Adrenal gland (tissue), 19 donors: ENCODE measurements around the gene FBLN7. TPM values are rescaled to one million over a fixed set of nuclear protein-coding genes. Genes with fewer than 3 reads are reported as not detected.

Experiments used
- DNase-seq, 7 donors: peaks; one replicate each; pipeline ENCODE4 v3.0.0-alpha.2; 2019 to 2020
- H3K27ac ChIP-seq, 5 donors: fragments of 200-600 bp; sonication (generic) in 4 of 5; 1 replicate in 3 of 5; 2 replicates in 2 of 5; pipeline versions ENCODE4 v1.5.1 to v1.8.0; 2016 to 2020; ENCODE audit warnings: mild to moderate bottlenecking in 1 of 5
- H3K27me3 ChIP-seq: fragments of 200-600 bp; 2 replicates; pipeline ENCODE4 v1.8.0; 2021
- H3K36me3 ChIP-seq, 2 donors: fragments of 200-600 bp; replicated peaks in 1 of 2; 1 replicate in 1 of 2; 2 replicates in 1 of 2; pipeline versions ENCODE4 v1.5.1 to v1.8.0; 2018 to 2022
- H3K4me1 ChIP-seq, 2 donors: fragments of 200-600 bp; replicated peaks in 1 of 2; 1 replicate in 1 of 2; 2 replicates in 1 of 2; pipeline versions ENCODE4 v1.5.1 to v1.8.0; 2018 to 2021
- H3K4me3 ChIP-seq, 4 donors: fragments of 200-600 bp; sonication (generic) in 3 of 4; one replicate each; pipeline ENCODE4 v1.5.1; 2016 to 2018
- H3K9me3 ChIP-seq, 3 donors: fragments of 200-600 bp; sonication (generic) in 1 of 3; replicated peaks in 1 of 3; 1 replicate in 2 of 3; 2 replicates in 1 of 3; pipeline versions ENCODE4 v1.5.1 to v1.8.0; 2016 to 2021
- CTCF ChIP-seq, 6 experiments: fragments of 450-650 bp in 4 of 6; fragments of 200-600 bp in 2 of 6; sonication (generic) in 1 of 6; IDR thresholded peaks; 1 replicate in 5 of 6; 2 replicates in 1 of 6; pipeline versions ENCODE4 v1.5.1 to v1.8.0; 2016 to 2021; ENCODE audit warnings: antibody characterized with exemption in 6 of 6, mild to moderate bottlenecking in 2 of 6, moderate library complexity in 1 of 6
- POLR2A ChIP-seq, 2 donors: fragments of 450-650 bp; IDR thresholded peaks; one replicate each; pipeline ENCODE4 v1.6.1; 2017; ENCODE audit warnings: antibody characterized with exemption in 2 of 2, mild to moderate bottlenecking in 2 of 2, moderate library complexity in 1 of 2
- WGBS, 4 donors: extraction: QIAGEN DNeasy Blood & Tissue Kit in 2 of 4; methylation state at CpG; one replicate each; pipeline versions ENCODE4 v1.1.5 to v1.1.7; 2013 to 2017; 5-methylcytosine and 5-hydroxymethylcytosine counted together
- intact Hi-C, 2 donors: fragments of 100-400 bp; cut with DNase I; formaldehyde crosslinking; loops; one replicate each; pipeline versions ENCODE4 v1.14.1 to v1.15.0; 2022 to 2023
- long read RNA-seq, 10 donors: library from polyadenylated mRNA in 3 of 10; unstranded in 2 of 10; stranded (forward) in 1 of 10; transcript quantifications; one replicate each; pipeline ENCODE4 v2.0.0 and lab custom pipeline, GENCODE V29; 2021 to 2026
- polyA plus RNA-seq, 3 donors: library from polyadenylated mRNA; stranded (reverse); fragments of 200-250 nt in 2 of 3; fragments of 350-450 nt in 1 of 3; fragmentation: Illumina TruSeq in 1 of 3; extraction: RNeasy Lipid Tissue Mini Kit (QIAGEN cat#74804) in 1 of 3; gene quantifications; one replicate each; pipeline ENCODE4 v1.2.3, GENCODE V29; 2013 to 2014
- total RNA-seq, 9 donors: library from RNA; depleted of rRNA in 4 of 9; stranded (reverse); fragments of >200 nt in 4 of 9; fragments of 120-200 nt in 1 of 9; fragmentation: NEBNext Ultra II Directional in 1 of 9; extraction: Animal tissue kit (Norgen Biotek cat#: 25700) in 1 of 9; gene quantifications; one replicate each; pipeline versions ENCODE4 v1.1.0 to v1.2.4, GENCODE V29; 2013 to 2023
- donor health status: healthy with polysubstance abuse.
- donor health status: Bipolar disorder and iron deficiency.
- donor health status: DM: yes; HTN: yes; CAD: no.
- donor health status: DM: no; HTN: no; CAD: no.
- donor health status: DM: no; HTN: no; CAD: no.
- donor health status: DM: yes; HTN: yes; CAD: no.

Gene FBLN7
- total RNA-seq (10 to 100 TPM in 2 of 9 donors, 1 to 10 TPM in 6, under 1 TPM in 1; 0.50 to 12.6 (median 9.3) TPM), polyA plus RNA-seq (1 to 10 TPM in 2 of 3 donors, under 1 TPM in 1; 0.95 to 2.2 (median 2.1) TPM)
- long read RNA-seq, donor 1: 0 reads
- long read RNA-seq, donor 2: 0 reads
- long read RNA-seq, donor 3: 0 reads
- long read RNA-seq, donor 4, partial matches to known transcripts: 1 of 2 reads
- long read RNA-seq, donor 4, other reads (novel, unspliced or antisense): 0 of 2 reads
- long read RNA-seq, donor 5, transcript FBLN7-202 (8 exons, 2,301 nt): major isoform, 8 of 11 reads
- long read RNA-seq, donor 5, partial matches to known transcripts: 1 of 11 reads
- long read RNA-seq, donor 5, other reads (novel, unspliced or antisense): 2 of 11 reads
- long read RNA-seq, donor 6, partial matches to known transcripts: 1 of 3 reads
- long read RNA-seq, donor 6, other reads (novel, unspliced or antisense): 1 of 3 reads
- long read RNA-seq, donor 7: 0 reads
- long read RNA-seq, donor 8: 0 reads
- long read RNA-seq, donor 9: 0 reads
- long read RNA-seq, donor 10: 0 reads

- Histone ChIP-seq H3K27me3 (no peaks in the 10 kb centered on the region), H3K4me1 (no peaks in the 10 kb centered on the region), H3K9me3 (no peaks in the 10 kb centered on the region), H3K36me3 (no peaks in the 10 kb centered on the region), H3K4me3 (peak within 1 kb of the TSS in 2 of 4 donors; percentile 32 to 62), H3K27ac (peak within 1 kb of the TSS in 4 of 5 donors; percentile 7 to 71 (median 22))
- TF ChIP-seq CTCF (IDR thresholded peaks at IDR 0.05): no peak
- TF ChIP-seq POLR2A (IDR thresholded peaks at IDR 0.05): peak in 1 of 2 donors; percentile 17
- intact Hi-C loops: no loop called here
- DNase-seq: peak; percentile 38 to 73 (median 52)
- WGBS, 4 donors: 0 to 4% (median 1%) methylated on average over 5 to 84 of the region's 84 CpGs
These were observed at the start of gene FBLN7 for GRCh38 chr2:112138159-112139032. FBLN7 (plus strand) TSS chr2:112138385; CDS start chr2:112138656, 271 bp downstream.

GRCh38 chr2:112089375-112089774 is 48.8 kb upstream of the FBLN7 start:
- Histone ChIP-seq H3K27ac (no peak overlapping the region), H3K9me3 (no peaks in the 10 kb centered on the region), H3K36me3 (peaks cover 0 to 38% of the 10 kb centered on the region in 2 donors), H3K27me3 (no peaks in the 10 kb centered on the region), H3K4me1 (peaks cover 8 to 22% of the 10 kb centered on the region in 2 donors), H3K4me3 (no peak overlapping the region)
- intact Hi-C loops: no loop called here
- DNase-seq: no peak
- TF ChIP-seq CTCF (IDR thresholded peaks at IDR 0.05) (no peak), POLR2A (IDR thresholded peaks at IDR 0.05) (no peak)
- WGBS, 4 donors: 88 to 97% (median 91%) methylated on average over 5 of the region's 5 CpGs

DNA sequence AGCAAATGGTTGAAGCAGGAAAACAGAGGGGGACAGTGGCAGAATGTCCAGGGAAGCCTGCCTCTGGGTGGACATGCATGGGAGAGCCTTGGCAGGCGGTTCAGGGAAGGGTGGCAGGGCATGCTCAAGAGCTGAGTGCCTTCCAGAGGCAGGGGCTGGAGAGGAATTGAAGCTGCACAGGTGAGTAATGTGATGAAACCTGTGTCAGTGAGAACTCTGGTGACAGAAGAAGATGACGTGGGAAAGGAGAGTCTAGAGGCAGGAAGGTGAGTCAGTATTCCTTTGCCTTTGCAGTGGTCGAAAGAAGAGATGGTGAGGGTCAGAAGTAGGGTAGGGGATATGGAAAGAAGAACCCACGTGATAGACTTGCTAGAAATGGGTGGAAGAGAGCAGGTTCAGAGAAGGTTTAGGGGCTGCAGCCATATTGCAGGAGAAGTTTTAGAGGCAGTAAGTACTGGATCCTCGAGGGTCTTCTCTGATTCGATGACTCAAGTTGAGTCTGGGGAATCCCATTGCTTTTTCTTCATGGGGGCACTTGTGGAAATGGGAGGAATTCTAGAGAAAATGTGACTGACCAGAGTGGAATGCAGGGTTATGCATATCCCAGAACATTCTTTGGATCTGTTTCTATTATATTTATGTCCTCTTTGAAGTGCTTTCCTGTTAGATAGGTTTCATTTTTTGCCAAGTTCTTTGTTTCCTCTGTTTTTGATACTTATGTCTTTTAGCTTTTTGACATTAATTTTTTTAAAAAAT is 45.7 kb upstream of the FBLN7 start:
- intact Hi-C loops: no loop called here
- DNase-seq: no peak
- H3K4me1 ChIP-seq: no peaks in the 10 kb centered on the region
- TF ChIP-seq CTCF (IDR thresholded peaks at IDR 0.05): no peak
- TF ChIP-seq POLR2A (IDR thresholded peaks at IDR 0.05): no peak
- H3K36me3 ChIP-seq: peaks cover 0 to 36% of the 10 kb centered on the region in 2 donors
- H3K27ac ChIP-seq: no peak overlapping the region
- H3K27me3 ChIP-seq: no peaks in the 10 kb centered on the region
- H3K9me3 ChIP-seq: no peaks in the 10 kb centered on the region
- 91 to 94% (median 92%) methylated on average over 6 of the region's 6 CpGs for WGBS, 4 donors
- H3K4me3 ChIP-seq: no peak overlapping the region
